ENCODE data around the gene DERA. TPM values are rescaled to one million over a fixed set of nuclear protein-coding genes. Genes with fewer than 3 reads are reported as not detected.
"Not testable (repeated sequence)": the region's sequence is repeated elsewhere in the genome, so short reads cannot be mapped to it uniquely, and the experiment has no call there.

The DERA gene
- polyA plus RNA-seq, 3 donors = 16.2 to 84.2 (median 83.6) TPM

DNA sequence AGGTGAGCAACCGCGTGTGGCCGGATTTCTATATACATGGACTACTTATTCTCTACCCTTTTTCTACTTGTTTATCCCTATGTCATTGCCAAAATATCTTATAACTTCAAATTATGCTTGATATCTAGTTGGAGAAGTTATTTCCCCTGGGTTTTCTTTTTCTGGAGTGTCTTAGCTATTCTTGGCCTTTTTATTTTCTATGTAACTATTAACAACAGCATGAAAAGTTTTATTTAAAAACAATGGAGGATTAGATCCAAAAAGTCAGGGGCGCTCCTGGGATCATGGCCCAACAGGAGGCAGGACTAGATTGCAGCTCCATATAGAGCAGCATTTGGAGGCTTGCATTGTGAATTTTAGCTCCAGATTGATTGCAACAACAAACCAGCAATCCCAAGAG is 37.6 kb upstream of the DERA start:
- no peaks in the 10 kb centered on the region for H3K36me3 ChIP-seq (replicated peaks in 1 of 2; ENCODE audit: control insufficient read depth in 1 of 2, insufficient read depth in 2 of 2, low read length in 2 of 2)
- intact Hi-C loops (cut with micrococcal nuclease) = no loop called here
- H2AFZ ChIP-seq (ENCODE audit: insufficient read depth, low read depth, low read length, poor library complexity, severe bottlenecking) = no peak overlapping the region
- WGBS (ENCODE audit: insufficient coverage) = no CpG with 5 or more reads among the region's 4 CpGs
- no peak overlapping the region for H3K4me3 ChIP-seq (replicated peaks in 1 of 3; ENCODE audit: low read depth in 2 of 3, low read length in 3 of 3)
- H3K4me1 ChIP-seq (ENCODE audit: control insufficient read depth in 1 of 2, insufficient read depth in 2 of 2, low read length in 2 of 2) = no peaks in the 10 kb centered on the region
- H3K27ac ChIP-seq (ENCODE audit: low read depth in 1 of 2, low read length in 2 of 2) = no peak overlapping the region
- peaks cover 0 to 5% of the 10 kb centered on the region in 2 donors for H3K9me3 ChIP-seq (replicated peaks in 1 of 2; ENCODE audit: control insufficient read depth in 1 of 2, insufficient read depth in 1 of 2, low read length in 2 of 2)
- DNase-seq = no peak
- TF ChIP-seq, protein P1, sequence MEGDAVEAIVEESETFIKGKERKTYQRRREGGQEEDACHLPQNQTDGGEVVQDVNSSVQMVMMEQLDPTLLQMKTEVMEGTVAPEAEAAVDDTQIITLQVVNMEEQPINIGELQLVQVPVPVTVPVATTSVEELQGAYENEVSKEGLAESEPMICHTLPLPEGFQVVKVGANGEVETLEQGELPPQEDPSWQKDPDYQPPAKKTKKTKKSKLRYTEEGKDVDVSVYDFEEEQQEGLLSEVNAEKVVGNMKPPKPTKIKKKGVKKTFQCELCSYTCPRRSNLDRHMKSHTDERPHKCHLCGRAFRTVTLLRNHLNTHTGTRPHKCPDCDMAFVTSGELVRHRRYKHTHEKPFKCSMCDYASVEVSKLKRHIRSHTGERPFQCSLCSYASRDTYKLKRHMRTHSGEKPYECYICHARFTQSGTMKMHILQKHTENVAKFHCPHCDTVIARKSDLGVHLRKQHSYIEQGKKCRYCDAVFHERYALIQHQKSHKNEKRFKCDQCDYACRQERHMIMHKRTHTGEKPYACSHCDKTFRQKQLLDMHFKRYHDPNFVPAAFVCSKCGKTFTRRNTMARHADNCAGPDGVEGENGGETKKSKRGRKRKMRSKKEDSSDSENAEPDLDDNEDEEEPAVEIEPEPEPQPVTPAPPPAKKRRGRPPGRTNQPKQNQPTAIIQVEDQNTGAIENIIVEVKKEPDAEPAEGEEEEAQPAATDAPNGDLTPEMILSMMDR (IDR thresholded peaks at IDR 0.05) = no peak
- Mint-ChIP-seq H3K36me3 (no peaks in the 10 kb centered on the region), H3K27me3 (ENCODE audit: low read depth in 3 of 3) (peaks cover 0 to 5% (median 4%) of the 10 kb centered on the region in 3 donors), H3K9me3 (peaks cover 6 to 13% (median 6%) of the 10 kb centered on the region in 7 donors), H3K4me3 (no peak overlapping the region), H3K27ac (no peak overlapping the region), H3K4me1 (peaks cover 7% of the 10 kb centered on the region)
- H3K79me2 ChIP-seq (ENCODE audit: insufficient read depth, low read length) = no peaks in the 10 kb centered on the region
- no peak overlapping the region for H3K9ac ChIP-seq (ENCODE audit: insufficient read depth, low read length, poor library complexity, severe bottlenecking)
- H3K4me2 ChIP-seq (replicated peaks; ENCODE audit: extremely low read depth, low read length, poor library complexity, severe bottlenecking) = no peak overlapping the region
- H4K20me1 ChIP-seq (ENCODE audit: insufficient read depth, low read length) = no peaks in the 10 kb centered on the region
- H3K27me3 ChIP-seq (ENCODE audit: control insufficient read depth in 2 of 2, insufficient read depth in 2 of 2, low read length in 2 of 2) = no peaks in the 10 kb centered on the region

DNA sequence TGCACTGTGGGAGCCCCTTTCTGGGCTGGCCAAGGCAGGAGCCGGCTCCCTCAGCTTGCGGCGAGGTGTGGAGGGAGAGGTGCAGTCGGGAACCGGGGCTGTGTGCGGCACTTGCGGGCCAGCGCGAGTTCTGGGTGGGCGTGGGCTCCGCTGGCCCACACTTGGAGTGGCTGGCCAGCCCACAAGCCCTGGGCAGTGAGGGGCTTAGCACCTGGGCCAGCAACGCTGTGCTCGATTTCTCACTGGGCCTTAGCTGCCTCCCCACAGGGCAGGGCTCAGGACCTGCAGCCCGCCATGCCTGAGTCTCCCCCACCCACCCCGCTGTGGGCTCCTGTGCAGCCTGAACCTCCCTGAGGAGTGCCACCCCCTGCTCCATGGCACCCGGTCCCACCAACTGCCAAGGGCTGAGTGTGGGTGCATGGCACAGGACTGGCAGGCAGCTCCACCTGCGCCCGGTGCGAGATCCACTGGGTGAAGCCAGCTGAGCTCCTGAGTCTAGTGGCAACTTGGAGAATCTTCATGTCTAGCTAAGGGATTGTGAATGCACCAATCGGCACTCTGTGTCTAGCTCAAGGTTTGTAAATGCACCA is 36.5 kb upstream of the DERA start:
- H3K79me2 ChIP-seq (ENCODE audit: insufficient read depth, low read length); H3K4me1 Mint-ChIP-seq; H3K27me3 Mint-ChIP-seq (ENCODE audit: low read depth in 3 of 3); H3K9ac ChIP-seq (ENCODE audit: insufficient read depth, low read length, poor library complexity, severe bottlenecking); H3K4me1 ChIP-seq (ENCODE audit: control insufficient read depth in 1 of 2, insufficient read depth in 2 of 2, low read length in 2 of 2); DNase-seq; H3K27ac ChIP-seq (ENCODE audit: low read depth in 1 of 2, low read length in 2 of 2); H3K4me2 ChIP-seq (replicated peaks; ENCODE audit: extremely low read depth, low read length, poor library complexity, severe bottlenecking); H3K36me3 Mint-ChIP-seq; H3K36me3 ChIP-seq (replicated peaks in 1 of 2; ENCODE audit: control insufficient read depth in 1 of 2, insufficient read depth in 2 of 2, low read length in 2 of 2); H2AFZ ChIP-seq (ENCODE audit: insufficient read depth, low read depth, low read length, poor library complexity, severe bottlenecking); H3K9me3 ChIP-seq (replicated peaks in 1 of 2; ENCODE audit: control insufficient read depth in 1 of 2, insufficient read depth in 1 of 2, low read length in 2 of 2); H3K4me3 ChIP-seq (replicated peaks in 1 of 3; ENCODE audit: low read depth in 2 of 3, low read length in 3 of 3); H3K27me3 ChIP-seq (ENCODE audit: control insufficient read depth in 2 of 2, insufficient read depth in 2 of 2, low read length in 2 of 2); intact Hi-C loops (cut with micrococcal nuclease); H3K27ac Mint-ChIP-seq; H4K20me1 ChIP-seq (ENCODE audit: insufficient read depth, low read length); H3K4me3 Mint-ChIP-seq: not testable (repeated sequence)
- peaks cover 6 to 11% (median 6%) of the 10 kb centered on the region in 7 donors for H3K9me3 Mint-ChIP-seq
- 99% methylated on average over 18 of the region's 20 CpGs for WGBS (ENCODE audit: insufficient coverage)

All from CD14-positive monocyte (primary cell).